Measurements from ENCODE around the gene SLC9A6.
"Not testable (repeated sequence)": the region's sequence is repeated elsewhere in the genome, so short reads cannot be mapped to it uniquely, and the experiment has no call there.

SLC9A6 gene

DNA sequence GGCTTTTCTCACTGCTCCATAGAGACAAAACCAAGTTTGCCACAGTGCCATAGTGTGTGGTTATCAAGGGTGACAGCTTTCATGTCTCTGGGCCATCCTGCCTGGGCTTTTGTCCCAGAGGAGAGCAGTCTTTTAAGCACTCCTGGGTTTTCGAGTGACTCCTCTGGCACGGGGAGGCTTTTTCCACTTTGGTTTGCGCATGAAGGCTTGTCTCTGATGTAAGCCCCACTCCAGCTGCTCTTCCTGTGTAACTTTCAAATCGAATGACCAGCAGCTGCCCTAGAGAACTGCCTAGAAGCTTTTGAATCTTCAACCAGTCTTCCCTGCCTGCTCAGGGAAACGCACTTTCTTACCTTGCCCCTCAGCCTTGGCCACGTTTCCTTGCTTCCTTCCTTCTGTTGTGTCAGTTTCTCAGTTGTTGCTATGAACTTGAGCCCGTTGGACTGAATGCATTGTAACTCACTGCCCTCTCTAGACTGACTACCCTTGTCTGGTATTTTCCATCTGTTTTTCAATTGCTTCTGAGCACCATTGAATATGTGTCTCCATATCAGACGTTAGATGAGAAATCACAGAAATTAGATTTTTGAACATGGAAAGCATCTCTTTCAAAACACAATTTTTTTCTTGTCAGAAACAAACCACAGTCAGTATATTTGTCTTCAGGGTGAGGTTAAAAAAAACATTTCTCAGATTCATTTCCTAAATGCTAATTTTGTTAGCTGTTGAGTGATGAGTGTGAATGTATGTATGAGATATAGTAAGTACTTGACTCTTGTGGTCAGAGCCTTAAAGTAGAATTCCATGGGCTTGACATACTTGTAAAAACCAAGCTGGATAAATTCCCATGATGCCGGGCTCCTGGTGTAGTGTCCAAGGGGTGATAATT, 45.3 kb downstream of the SLC9A6 start:
- DNase-seq: no peak

DNA sequence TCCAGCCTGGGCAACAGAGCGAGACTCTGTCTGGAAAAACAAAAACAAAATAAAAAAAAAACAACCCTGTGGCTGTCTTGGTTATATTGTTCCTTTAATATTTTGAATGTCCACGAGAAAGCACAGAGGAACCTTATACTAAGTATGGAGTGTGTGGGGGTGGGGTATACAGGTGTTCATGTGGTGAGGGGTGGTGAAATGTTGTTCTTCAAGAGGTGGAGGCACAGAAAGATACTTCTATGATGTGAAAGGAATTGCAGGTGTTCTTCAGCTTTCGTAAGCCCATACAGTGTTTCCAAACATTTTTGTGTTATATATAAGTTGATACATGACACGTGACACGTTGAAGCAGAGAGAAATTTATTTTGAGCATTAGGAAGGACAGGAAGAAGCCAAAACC, 46.4 kb downstream of the SLC9A6 start:
- DNase-seq: no peak

DNA sequence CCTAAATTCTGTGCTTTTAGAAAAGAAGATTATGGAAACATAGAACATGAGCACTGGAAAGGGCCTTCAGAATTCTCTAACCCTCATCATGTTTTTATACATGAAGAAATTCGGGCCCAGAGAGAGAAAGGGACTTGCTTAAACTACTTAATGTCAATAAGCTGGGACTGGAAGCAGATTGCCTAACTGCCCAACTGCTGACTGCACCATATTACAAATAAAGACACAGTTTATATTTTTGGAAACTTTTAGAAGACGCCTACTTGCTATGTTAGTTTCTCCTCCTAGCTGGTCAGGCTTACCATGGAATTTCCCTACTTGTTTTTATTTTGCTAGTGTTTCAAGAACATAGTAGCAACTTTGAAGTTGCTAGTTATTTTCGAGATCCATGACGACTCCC, 47.1 kb downstream of the SLC9A6 start:
- no peak for DNase-seq

DNA sequence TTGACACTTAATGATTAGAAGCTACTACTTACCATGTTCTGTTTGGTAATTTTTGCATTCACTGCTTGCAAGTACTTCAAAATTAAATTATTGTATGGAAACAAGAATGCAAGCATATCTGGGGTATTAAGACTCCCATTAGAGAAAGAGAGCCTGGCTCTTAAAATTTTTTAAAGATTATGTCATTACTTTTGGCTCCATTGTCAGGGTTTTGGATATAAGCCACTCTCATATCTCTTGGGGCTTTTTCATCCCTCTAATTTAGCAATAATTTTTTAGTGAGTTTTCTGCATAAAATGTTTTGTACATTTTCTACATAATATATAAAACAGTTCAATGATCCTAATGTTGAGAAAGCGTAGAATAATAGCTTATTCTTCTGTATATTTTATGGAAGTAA, 49.4 kb downstream of the SLC9A6 start:
- DNase-seq: no peak

DNA sequence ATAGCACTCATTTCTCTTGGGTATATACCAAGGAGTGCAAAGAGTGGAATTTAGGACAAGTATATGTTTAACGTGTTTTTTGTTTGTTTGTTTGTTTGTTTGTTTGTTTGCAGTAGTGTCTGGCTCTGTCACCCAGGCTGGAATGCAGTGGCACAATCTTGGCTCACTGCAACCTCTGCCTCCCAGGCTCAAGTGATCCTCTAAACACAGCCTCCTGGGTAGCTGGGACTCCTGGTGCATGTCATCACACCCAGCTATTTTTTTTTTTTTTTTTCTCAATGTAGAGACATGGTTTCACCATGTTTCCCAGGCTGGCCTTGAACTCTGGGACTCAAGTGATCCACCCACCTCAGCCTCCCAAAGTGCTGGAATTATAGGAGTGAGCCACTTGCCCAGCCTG, 50.4 kb downstream of the SLC9A6 start:
- DNase-seq: no peak

DNA sequence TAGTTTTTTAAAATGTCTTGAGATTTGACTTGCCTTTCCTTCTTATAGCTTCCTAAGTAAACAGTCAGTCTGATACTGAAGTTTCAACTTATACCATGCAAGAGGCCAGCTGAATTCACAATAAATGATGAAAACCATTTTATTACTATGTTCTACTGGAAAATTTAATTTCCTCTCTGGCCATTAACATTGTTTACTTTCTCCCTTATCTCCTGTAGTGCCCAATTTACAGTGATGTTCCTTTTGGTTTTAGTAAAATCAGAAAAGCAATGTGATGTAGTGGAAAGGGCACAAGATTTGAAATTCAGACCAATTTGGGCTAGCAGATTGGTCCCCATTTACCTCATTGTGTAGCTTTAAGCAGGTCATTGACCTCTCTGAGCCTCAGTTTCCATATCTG, 54.2 kb downstream of the SLC9A6 start:
- no peak for DNase-seq

DNA sequence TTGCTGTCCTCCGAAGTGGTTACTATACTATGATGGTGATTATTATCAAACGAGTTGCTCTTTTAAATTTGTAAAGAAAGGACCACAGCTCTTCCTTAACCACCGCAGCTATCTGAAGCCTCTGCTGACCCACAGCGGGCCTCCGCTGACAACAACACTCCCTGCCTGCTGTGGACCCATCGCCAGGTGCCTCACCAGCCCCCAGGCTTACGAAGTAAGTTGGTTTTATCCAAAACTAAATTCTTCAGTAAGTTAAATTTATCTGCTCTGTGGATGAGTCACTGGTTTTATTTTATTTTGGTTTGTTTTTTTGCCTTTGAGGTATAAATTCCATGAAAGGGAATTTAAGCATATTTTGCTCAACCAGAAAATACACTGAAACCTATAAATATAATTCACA, 54.7 kb downstream of the SLC9A6 start:
- no peak for DNase-seq

DNA sequence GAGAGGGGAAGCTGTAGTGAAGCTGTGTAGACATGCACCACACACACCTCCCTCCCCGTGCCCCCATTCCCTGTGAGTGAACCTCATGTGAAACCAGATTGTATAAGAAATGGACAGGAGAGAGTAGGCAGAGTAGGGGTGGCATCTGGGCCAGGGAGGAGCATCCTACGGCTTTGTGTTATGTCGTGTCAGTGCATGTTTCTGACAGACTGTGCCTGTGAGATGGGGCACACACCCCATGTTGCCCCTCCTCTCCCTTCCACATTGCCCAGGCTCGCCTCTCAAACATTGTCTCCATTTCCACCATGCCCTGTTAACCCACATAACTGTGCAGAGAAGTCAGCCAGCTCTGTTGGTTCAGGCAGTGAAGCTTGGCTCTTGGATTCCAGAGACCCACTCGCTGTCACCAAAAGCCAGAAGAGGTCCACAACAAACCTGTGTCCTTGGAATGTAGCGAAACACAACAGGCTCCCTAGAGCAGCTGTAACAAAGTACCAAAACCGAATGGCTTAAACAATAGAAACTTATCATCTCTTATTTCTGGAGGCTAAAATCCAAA, 56.1 kb downstream of the SLC9A6 start:
- no peak for DNase-seq

DNA sequence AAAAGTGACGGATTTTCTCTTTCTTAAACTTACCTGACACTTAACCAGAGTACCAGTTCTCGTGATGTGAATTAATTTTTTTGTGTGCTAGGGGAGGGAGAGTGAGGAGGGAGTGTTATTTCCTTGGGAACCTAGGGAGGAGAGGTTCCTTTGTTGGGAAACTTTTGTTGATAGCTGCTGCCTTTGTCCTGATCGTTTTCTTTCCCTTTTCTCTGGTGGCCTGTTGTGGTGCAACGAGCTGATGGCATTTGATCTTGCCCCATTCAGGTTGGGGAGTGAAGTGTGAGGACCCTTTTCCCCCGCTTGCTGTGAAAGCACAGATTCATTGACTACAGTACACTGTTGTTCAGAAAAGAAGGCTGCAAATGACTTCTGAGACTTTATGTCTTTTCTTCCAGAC, 59.8 kb downstream of the SLC9A6 start:
- DNase-seq: no peak

DNA sequence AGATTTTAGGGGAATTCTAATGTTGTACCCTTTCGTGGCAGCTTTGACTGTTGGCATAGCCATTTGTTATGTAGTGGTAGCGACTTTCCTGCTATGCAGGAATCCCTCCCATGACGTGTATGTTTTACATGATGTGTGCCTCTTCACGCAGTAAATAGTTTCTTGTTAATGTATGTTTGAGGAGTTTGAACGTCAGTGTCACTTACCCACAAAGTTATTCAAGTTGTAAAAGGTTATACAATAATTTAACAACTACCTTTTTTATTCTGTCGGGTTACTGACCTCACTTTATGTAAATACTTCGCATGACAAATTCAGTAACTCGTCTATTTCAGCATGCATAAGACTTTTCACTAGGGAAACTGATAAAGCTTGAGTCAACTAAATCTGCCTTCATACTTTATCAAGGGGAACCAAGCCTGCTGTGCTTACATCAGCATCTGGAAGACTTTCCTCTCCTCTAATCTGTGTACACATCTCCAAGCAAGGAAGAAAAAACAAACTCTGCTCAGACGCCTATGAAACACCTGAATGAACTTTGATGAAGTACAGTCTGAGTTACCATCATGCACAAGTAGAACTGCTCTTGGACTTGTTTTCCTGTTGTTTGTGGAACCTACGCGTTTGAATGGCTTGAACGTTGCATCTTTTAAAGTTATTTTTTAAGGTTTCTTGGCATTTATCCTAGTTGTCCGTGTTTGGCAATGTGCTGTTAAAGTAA, 61.2 kb downstream of the SLC9A6 start:
- no peak for DNase-seq

DNA sequence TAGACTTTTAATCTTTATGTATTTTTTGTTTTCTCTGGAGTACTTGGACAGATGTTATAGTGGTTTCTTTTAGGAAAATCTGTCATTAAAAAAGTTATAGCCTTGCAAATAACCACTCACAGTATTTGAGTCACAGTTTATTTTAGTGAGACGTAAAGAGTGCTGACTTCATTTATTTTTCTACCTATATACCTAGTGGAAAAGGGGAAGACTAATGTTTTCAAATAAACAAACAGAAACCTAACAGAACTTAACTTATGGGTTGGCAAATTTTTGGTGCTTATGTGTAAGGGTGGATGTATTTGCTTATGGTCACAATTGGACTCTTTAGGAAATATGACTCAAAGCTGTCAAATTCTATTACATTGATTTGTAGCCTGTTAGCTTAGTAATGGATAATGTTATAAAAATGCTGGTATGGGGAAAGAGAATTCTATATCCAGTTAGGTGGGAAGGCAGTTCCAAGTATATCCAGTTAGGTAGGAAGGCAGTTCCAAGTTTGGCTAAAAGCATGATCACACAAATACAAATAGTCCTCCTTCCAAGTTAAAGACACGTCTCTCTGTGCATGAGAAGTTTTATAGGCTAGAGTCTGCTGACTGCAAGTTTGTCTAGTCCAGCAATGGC, 61.9 kb downstream of the SLC9A6 start:
- no peak for DNase-seq

DNA sequence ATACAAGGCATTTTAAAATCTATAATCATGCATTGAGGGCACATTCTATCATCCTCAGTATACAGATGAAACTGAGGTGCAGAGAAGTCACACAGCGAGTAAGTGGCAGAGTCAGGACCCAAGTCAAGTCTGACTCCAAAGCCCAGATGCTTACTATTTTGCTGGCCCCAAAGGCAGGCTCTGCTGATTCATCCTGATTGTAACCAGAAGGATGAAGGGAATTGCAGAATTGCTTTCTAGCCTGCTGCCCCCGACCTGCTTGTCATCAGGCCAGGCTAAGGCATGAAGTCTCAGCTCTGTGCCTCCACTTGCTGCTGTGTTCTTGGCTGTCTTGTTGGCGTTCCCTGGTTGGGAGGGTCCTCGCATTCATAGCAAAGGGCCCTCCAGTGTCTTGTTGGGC, 62.7 kb downstream of the SLC9A6 start:
- DNase-seq: no peak

DNA sequence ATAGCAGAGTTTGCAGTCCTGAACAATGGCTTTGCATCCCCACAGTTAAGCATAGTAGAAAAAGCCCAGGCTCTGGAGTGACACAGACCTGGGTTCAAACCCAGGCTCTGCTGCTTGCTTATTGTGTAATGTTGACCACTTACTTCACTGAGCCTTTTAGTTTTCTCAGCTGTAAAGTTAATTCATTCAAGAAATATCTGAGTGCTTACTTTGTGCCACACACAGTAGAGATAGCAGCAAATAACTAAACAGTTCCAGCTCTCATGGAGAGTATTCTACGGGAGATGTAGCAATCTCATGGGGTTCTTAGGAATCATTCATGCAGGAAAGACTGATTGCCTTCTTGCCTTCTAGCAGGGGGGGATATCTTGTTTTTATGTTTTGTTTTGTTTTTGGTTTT, 63.2 kb downstream of the SLC9A6 start:
- no peak for DNase-seq

DNA sequence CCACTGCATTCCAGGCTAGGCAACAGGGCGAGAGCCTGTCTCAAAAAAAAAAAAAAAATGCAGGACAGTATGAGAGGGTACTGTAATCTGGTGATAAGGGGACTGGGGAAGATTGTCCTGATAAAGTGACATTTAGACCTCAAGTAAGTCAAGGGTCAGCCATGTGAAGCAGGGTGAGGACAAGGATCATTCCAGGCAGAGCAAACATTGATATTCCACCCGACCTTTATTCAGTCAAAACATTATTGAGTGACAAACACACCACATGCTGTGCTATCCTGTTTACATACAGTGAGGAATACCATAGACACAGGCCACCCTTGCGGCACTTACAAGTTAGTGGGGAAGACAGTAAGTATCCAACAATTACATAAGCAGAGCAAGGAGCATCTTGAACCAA, 64.4 kb downstream of the SLC9A6 start:
- no peak for DNase-seq

DNA sequence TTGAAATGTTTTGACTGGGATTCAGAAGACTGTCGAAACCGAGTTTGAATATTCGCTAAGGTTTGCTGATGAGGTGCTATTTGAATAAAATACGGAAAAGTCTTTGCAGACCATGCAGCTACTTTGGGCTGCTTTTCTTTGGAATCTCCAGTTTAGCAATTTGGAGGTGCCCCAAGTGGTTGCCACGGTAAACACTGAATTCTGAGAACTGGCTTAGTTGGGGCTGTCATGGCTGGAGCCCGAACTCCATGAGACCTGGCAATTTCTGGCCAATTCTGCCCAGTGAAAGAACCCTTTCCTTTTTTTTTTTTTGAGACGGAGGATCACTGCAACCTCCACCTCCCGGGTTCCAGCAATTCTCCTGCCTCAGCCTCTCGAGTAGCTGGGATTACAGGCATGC, 65.6 kb downstream of the SLC9A6 start:
- not testable (repeated sequence) for DNase-seq

DNA sequence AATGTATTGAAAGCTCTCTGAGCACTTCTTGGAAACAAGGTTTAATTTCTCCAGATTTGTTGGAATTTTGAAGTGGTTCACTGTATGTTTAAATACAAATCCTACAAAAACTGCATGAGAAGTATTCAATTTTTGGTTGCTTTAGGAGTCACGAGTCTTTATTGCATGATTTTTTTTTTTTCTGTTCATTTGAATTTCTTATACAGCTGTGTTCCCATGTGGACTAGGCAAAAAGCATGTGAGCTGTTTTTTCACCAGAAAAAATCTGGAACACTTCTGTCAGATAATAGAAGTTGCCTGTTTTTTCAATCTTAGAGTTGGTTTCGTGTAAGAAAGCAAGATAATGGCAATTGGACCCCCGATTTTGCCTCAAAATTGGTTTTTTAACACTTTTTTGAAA, 66.4 kb downstream of the SLC9A6 start:
- DNase-seq: no peak

DNA sequence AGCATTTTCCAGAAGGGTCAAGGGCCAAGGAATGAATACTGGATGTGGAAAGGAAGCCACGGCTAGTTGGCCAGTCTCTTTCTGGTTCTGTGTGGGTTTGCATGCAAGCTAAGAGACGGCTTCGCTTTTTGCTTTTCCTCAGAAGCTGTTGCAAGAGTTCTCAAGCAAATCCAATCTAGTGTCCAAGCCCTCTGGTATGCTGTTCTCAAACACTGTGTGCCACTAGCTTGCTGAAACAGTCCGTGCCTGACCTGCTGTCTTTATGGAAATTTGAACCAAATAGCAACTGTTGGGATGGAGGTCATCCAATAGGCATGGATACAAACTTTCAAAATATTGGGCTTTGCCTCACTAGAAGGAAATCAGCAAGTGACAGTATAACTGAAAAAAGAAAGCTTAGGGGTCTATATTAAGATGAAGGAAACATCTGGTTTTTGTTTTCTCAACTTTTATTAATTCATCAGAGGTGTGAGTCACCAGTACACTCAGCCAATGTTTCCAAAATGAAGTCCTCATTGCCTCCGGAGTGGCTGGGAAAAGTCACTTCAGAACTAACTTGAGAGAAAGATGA, 70.5 kb downstream of the SLC9A6 start:
- DNase-seq: no peak

DNA sequence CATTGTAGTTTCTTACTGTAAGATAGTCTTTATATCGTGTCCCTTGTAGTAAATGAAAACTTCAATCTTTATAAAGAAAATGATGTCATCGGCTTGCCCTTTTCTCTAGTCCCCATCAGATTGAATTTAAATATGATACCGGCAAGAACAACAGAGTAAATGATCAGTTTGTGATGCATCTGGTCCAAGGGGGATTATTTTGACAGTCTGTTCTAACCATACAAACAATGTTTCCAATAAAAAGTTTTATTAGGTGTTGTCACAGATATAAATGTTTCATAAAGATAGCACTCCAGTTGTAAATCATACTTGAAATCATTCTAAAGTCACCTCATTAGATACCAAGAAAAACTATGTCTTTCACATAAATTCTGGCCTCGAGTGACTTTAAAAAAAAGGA, 72.3 kb downstream of the SLC9A6 start:
- DNase-seq: no peak

DNA sequence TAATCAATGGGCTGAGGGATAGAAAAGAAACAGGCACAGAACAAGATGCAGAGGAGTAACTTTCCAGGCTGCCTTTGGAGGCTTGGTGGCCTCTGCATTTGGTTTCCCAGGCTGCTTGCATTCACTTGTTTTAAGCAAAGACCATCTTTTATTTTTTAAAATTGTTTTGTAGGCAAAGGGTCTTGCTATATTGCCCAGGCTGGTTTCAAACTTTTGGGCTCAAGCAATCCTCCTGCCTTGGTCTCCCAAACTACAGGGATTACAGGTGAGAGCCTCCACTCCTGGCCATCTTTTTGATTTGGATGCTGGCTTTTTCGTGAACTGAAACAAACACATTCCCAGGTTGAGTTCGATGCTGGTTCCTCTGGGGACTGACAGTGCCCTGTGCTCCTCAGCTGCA, 74.1 kb downstream of the SLC9A6 start:
- no peak for DNase-seq

DNA sequence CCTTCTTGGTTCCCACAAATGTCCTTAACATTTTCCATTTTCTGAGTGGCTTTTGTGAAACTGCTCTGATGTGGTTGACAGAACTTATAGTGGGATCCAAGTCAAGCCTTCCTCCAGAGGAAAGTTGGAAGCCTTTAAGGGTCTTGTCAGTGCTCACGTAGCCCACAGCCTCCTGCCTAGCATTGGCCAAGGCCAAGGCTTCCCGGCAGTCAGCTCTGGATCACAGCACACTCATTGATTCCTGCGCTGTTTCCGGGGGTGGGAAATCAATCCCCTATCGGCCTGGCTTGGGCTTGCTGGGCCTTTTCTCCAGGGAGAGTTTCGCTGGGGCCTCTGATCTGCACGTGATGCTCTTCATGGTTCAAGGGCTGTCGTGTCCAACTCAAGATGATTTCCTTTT, 76.1 kb downstream of the SLC9A6 start:
- DNase-seq: no peak

DNA sequence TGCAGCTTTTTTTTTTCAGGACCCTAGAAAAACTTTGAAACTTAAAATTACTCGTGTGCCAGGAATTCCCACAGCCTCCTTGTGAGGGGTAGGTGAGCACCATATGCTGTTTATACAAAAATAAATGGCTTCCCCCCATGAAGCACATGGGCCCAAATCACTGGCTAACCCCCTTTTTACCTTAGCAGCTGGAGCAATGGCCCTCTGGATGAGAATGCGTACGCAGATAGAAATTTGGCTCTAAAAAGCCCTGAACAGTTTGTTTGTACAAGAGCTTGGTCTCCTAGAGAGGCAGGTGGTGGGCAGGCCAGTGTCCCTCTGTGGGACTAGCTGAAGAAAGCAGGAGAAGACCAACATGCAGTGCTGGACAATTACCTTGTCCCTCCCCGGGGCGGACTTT, 76.5 kb downstream of the SLC9A6 start:
- no peak for DNase-seq

DNA sequence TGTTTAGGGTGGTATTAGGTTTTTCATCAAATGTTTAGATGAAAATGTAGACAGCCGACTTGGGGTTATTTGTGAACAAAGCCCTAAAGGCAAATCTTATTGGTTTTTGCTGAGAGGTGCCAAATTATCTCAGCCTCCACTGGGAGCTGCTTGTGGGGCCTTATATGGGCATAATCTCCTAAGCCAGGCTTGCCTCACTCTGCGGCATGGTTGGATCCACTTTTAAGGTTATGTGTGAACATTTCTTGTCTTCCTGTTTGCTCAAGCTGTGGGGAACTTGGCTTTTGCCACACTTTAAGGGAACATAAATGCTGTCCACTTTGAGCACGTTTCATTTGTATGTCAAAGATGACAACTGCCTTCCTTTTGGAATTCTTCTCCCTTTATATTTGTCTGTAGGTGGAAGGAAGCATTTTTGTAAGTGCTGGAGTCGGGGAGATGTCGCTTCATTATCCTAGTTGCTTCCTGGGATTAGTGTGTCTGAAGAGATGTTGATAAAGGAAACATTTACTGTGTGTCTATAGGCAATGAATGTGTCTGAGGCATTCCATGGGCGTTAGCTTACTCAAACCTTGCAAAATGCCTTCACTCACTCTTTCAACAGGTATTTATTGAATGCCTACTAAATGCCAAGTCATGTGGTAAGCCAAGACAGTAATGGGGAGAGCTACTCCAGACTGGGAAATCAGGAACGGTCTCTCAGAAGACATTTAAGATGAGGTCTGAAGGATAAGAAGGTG, 78.3 kb downstream of the SLC9A6 start:
- DNase-seq: no peak

DNA sequence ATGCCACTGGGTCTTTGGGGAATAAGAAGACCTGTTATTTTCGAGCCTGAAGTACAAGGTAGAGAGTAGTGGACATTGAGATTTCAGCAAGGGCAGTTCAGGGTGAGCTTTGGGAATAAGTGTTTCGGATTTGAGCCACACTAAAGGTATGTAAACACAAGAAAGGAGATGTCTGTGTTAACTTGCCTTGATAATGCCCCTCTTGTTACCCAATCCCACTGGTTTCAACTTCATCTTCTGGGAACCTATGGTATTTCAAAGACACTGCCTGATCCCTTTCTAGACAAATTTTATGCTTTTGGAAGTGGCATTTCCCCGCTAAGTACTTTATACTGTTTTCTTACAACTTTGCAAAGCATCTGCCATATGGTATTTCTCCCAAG, 79.4 kb downstream of the SLC9A6 start:
- DNase-seq: no peak
